Measurements from ENCODE around the gene CLCN3.

DNA sequence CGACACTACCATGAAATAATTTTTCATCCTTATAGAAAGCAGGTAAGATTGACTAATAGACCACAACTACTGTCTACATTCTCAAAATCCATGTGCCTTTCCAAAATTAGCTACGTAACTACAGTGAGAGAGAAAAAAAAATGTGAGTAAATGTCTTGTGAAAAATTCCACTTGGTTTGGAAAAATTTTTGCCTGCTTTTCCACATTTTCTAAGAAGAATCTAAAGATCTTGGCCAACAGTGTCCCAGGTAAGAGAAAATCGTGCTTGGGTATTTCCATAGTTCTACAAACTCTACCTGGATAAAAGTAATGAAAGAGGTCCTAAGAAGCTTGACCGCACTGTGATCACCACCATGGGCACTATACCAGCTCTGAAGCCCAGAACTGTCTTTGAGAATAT, 1.4 kb upstream of the CLCN3 start:
- TF ChIP-seq, protein P1, sequence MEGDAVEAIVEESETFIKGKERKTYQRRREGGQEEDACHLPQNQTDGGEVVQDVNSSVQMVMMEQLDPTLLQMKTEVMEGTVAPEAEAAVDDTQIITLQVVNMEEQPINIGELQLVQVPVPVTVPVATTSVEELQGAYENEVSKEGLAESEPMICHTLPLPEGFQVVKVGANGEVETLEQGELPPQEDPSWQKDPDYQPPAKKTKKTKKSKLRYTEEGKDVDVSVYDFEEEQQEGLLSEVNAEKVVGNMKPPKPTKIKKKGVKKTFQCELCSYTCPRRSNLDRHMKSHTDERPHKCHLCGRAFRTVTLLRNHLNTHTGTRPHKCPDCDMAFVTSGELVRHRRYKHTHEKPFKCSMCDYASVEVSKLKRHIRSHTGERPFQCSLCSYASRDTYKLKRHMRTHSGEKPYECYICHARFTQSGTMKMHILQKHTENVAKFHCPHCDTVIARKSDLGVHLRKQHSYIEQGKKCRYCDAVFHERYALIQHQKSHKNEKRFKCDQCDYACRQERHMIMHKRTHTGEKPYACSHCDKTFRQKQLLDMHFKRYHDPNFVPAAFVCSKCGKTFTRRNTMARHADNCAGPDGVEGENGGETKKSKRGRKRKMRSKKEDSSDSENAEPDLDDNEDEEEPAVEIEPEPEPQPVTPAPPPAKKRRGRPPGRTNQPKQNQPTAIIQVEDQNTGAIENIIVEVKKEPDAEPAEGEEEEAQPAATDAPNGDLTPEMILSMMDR (IDR thresholded peaks at IDR 0.05; ENCODE audit: insufficient read depth, low read length, poor library complexity, severe bottlenecking) = no peak
- no peak for TF ChIP-seq EZH2phosphoT487 (conservative IDR thresholded peaks at IDR 0.05; ENCODE audit: low read length)
